Ascending aorta (tissue), 2 donors: ENCODE results near the gene NTMT1. TPM values are rescaled to one million over a fixed set of nuclear protein-coding genes. Genes with fewer than 3 reads are reported as not detected.

ENCODE experiments used
- DNase-seq, 2 donors: peaks; one replicate each; pipeline ENCODE4 v3.0.0-alpha.2; 2019; ENCODE audit warnings: low spot score in 2 of 2
- H3K27ac ChIP-seq, 2 donors: fragments of 200-600 bp; sonication (generic); one replicate each; pipeline ENCODE4 v1.5.1; 2016 to 2017; ENCODE audit warnings: mild to moderate bottlenecking in 1 of 2
- H3K27me3 ChIP-seq: fragments of 200-600 bp; sonication (generic); one replicate; pipeline ENCODE4 v1.5.1; 2017
- H3K36me3 ChIP-seq, 2 donors: fragments of 200-600 bp; sonication (generic); one replicate each; pipeline ENCODE4 v1.5.1; 2016
- H3K4me1 ChIP-seq, 2 donors: fragments of 200-600 bp; sonication (generic); one replicate each; pipeline ENCODE4 v1.5.1; 2016 to 2017; ENCODE audit warnings: mild to moderate bottlenecking in 1 of 2
- H3K4me3 ChIP-seq, 2 donors: fragments of 200-600 bp; sonication (generic); one replicate each; pipeline ENCODE4 v1.5.1; 2016 to 2017; ENCODE audit warnings: mild to moderate bottlenecking in 1 of 2
- H3K9me3 ChIP-seq, 2 donors: fragments of 200-600 bp; sonication (generic); one replicate each; pipeline ENCODE4 v1.5.1; 2016
- intact Hi-C: fragments of 100-400 bp; cut with DNase I; formaldehyde crosslinking; loops from one replicate; pipeline ENCODE4 v1.15.1; 2023
- total RNA-seq: library from RNA; depleted of rRNA; stranded (reverse); fragments of >200 nt; gene quantifications from one replicate; pipeline ENCODE4 v1.1.0, GENCODE V29; 2016
- TF ChIP-seq, protein P1 (sequence below), 3 experiments: fragments of 200-600 bp in 2 of 3; fragments of 450-650 bp in 1 of 3; sonication (generic) in 2 of 3; IDR thresholded peaks; one replicate each; pipeline ENCODE4 v1.5.1; 2016 to 2019; ENCODE audit warnings: antibody characterized with exemption in 3 of 3, mild to moderate bottlenecking in 1 of 3, moderate library complexity in 1 of 3

Gene NTMT1
- total RNA-seq, 1 donor from 2014 or later: 6.9 TPM

DNA sequence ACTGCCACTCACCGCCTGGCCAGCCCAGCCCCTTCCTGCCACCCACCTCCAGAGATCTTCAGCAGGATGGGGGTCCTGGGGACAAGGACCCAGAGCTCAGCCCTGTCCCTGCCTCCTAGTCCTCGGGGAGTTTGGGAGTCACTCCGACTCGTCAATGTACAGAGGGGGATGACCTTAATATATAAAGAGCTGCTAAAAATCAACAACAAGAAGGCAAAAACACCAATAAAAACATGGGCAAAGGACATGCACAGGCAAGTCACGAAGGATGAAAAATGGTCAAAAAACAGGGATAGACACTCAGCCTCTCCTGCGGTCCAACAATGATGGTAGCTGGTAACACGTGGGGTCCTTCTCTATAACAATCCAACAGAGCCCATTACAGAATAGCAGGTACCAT is 20.7 kb downstream of the NTMT1 start:
- Histone ChIP-seq H3K4me3 (no peak overlapping the region), H3K27ac (peak overlapping the region in 1 of 2 donors; percentile 9), H3K4me1 (peaks cover 2 to 24% of the 10 kb centered on the region in 2 donors), H3K9me3 (no peaks in the 10 kb centered on the region), H3K36me3 (no peaks in the 10 kb centered on the region), H3K27me3 (no peaks in the 10 kb centered on the region)
- TF ChIP-seq, protein P1, sequence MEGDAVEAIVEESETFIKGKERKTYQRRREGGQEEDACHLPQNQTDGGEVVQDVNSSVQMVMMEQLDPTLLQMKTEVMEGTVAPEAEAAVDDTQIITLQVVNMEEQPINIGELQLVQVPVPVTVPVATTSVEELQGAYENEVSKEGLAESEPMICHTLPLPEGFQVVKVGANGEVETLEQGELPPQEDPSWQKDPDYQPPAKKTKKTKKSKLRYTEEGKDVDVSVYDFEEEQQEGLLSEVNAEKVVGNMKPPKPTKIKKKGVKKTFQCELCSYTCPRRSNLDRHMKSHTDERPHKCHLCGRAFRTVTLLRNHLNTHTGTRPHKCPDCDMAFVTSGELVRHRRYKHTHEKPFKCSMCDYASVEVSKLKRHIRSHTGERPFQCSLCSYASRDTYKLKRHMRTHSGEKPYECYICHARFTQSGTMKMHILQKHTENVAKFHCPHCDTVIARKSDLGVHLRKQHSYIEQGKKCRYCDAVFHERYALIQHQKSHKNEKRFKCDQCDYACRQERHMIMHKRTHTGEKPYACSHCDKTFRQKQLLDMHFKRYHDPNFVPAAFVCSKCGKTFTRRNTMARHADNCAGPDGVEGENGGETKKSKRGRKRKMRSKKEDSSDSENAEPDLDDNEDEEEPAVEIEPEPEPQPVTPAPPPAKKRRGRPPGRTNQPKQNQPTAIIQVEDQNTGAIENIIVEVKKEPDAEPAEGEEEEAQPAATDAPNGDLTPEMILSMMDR (IDR thresholded peaks at IDR 0.05): no peak
- no peak for DNase-seq
- intact Hi-C loops: no loop called here

DNA sequence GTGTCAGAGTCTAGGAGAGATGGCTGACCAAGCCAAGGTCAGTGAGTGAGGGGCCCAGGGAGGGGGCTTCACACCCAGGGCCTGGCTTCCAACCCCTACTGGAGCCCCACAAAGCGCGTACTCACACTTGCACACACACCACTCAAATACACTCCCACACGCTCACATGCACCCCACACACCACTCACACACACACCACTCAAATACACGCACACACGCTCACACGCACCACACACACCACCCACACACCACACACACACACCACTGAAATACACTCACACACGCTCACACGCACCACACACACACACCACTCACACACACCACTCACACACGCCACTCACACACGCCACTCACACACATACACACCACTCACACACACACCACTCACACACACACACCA is 21.7 kb downstream of the NTMT1 start:
- H3K4me3 ChIP-seq: no peak overlapping the region
- intact Hi-C loops: loop anchor here (2.0 kb wide), 1 partner anchor 19 kb away; no protein-coding TSS in a partner anchor
- TF ChIP-seq, protein P1 (IDR thresholded peaks at IDR 0.05): no peak
- H3K27ac ChIP-seq: peak overlapping the region; percentile 9 to 81
- no peaks in the 10 kb centered on the region for H3K9me3 ChIP-seq
- no peaks in the 10 kb centered on the region for H3K27me3 ChIP-seq
- no peak for DNase-seq
- H3K36me3 ChIP-seq: no peaks in the 10 kb centered on the region
- peaks cover 2 to 22% of the 10 kb centered on the region in 2 donors for H3K4me1 ChIP-seq

DNA sequence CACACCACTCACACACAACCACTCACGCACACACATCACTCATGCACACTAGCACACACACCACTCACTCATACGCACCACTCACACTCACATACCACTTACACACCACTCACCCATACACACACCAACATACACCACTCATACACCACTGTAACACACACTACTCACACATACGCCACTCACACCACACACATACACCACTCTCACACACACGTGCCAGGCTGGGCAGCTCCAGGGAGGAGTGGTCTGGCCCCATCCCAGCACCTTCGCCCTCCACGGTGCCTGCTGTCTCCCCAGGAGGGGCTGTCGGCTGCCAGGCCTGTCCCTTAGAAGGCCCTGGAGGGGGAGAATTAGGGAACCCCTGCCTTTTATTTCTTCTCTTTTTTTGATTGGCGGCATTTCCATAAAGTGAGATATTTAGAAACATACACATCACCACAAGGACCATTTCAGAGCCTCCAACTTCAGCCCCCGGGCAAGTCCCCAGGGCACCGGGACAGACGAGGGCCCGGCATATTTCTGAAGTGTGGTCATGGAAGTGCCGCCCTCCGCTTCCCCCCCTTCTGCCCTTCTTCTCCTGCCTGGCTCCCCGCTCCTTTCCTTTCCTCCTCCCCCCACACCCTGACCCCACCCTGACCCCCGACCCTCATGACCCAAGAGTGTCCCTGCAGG is 22.3 kb downstream of the NTMT1 start:
- DNase-seq: peak in 1 of 2 donors; percentile 86
- no peaks in the 10 kb centered on the region for H3K9me3 ChIP-seq
- peak overlapping the region; percentile 70 to 81 for H3K27ac ChIP-seq
- peaks cover 2 to 21% of the 10 kb centered on the region in 2 donors for H3K4me1 ChIP-seq
- intact Hi-C loops: loop anchor here (2.0 kb wide), 1 partner anchor 19 kb away; no protein-coding TSS in a partner anchor
- TF ChIP-seq, protein P1 (IDR thresholded peaks at IDR 0.05): no peak
- H3K27me3 ChIP-seq: no peaks in the 10 kb centered on the region
- no peaks in the 10 kb centered on the region for H3K36me3 ChIP-seq
- H3K4me3 ChIP-seq: no peak overlapping the region

DNA sequence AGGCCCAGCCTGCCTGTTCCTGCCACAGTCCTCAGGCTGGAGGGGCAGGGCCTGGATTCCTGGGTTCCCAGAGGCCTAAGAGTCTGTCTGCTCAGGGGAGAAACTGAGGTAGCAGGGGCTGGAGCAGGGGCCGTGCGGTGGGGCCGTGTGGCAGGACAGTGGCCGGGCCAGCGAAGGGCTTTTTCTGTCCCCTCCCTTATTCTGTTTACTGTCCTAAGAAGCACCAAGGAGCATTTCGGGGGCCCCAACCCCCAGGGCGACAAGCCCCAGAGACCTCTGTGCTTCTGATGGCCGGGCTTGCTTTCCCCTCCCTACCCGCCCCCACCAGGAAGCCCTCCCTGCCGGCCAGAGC is 22.8 kb downstream of the NTMT1 start:
- peak overlapping the region; percentile 70 to 81 for H3K27ac ChIP-seq
- intact Hi-C loops: loop anchor here (2.0 kb wide), 1 partner anchor 18 kb away; no protein-coding TSS in a partner anchor
- TF ChIP-seq, protein P1 (IDR thresholded peaks at IDR 0.05): no peak

DNA sequence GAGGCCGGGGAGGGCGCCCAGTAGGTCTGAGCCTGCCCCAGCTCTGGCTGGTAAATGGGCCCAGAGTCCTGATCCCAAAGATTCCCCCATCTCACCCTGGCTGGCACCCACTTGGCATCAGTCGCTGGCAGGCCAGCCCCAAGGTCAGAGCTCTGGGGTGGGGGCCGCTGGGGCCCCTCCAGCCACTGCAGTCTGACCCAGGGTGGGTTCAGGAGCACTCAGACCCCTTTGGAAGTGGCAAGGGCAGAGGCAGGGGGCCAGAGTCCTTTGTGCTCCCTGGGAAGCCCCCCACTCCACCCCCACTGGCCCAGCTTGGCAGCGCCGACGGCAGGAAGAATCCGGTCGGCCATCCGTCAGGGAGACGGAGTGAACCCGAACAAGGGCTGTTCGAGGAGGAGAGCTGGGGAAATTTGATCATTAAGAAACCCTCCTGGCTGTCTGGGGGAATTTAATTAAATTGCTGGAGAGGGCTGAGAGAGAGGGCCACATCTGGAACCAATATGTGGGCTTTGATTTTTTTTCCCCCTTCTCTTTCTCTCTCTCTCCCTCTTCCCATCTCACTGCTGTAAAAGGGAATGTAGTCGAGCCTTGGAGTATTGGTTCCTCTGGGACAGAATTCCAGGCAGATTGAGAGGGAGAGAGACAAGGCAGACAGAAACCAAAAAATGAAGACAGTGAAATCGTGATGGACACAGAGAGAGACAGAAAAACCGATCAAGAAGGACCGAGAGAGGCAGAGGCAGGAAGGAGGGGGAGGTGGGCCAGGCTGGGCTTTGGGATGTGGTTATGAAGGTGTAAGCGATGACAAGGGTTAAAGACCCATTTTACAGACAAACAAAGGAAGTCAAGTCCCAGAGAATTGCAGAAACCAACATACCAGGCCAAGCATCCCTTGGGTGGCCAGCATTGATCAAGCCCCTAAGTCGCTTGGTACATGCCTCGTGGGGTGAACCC is 24.0 kb downstream of the NTMT1 start:
- intact Hi-C loops: loop anchor here (2.0 kb wide), 1 partner anchor 17 kb away; no protein-coding TSS in a partner anchor
- Histone ChIP-seq H3K4me3 (no peak overlapping the region), H3K36me3 (no peaks in the 10 kb centered on the region), H3K27ac (peak overlapping the region; percentile 70 to 81), H3K4me1 (peaks cover 2 to 21% of the 10 kb centered on the region in 2 donors), H3K27me3 (no peaks in the 10 kb centered on the region), H3K9me3 (no peaks in the 10 kb centered on the region)
- TF ChIP-seq, protein P1 (IDR thresholded peaks at IDR 0.05): no peak
- no peak for DNase-seq

More for the DNA sequence above, 22.8 kb downstream of the NTMT1 start:
- DNase-seq: no peak
- H3K9me3 ChIP-seq: no peaks in the 10 kb centered on the region
- peaks cover 2 to 21% of the 10 kb centered on the region in 2 donors for H3K4me1 ChIP-seq
- no peaks in the 10 kb centered on the region for H3K27me3 ChIP-seq
- no peaks in the 10 kb centered on the region for H3K36me3 ChIP-seq
- H3K4me3 ChIP-seq: no peak overlapping the region
